ENCODE measurements around the gene ATP8B1. TPM values are rescaled to one million over a fixed set of nuclear protein-coding genes. Genes with fewer than 3 reads are reported as not detected.

The ATP8B1 gene
- total and polyA plus RNA-seq, 2 of the 4 experiments (the other 2 are of a cell fraction) = 64.3 to 136 TPM

GRCh38 chr18:57801325-57801724 is 1.8 kb downstream of the ATP8B1 start:
- Histone ChIP-seq H3K9ac (ENCODE audit: low read depth, low read length) (peak overlapping the region; percentile 83), H4K91ac (ENCODE audit: insufficient read depth, low read depth, low read length) (peak overlapping the region; percentile 10; the same call in 1 of the 2 replicates), H2AK9ac (replicated peaks; ENCODE audit: low read depth, low read length, poor library complexity) (no peak overlapping the region), H3K4me2 (ENCODE audit: low read depth, low read length) (peak overlapping the region; percentile 86), H3K23ac (ENCODE audit: low read depth, low read length) (peak overlapping the region; percentile 86), H2BK20ac (ENCODE audit: low read depth, low read length) (0 out of 2 replicates have a peak overlapping the region, but pooled peaks have one; percentile 8), H3K14ac (replicated peaks; ENCODE audit: low read depth, low read length) (peak overlapping the region; percentile 80), H2BK5ac (ENCODE audit: low read depth, low read length, poor library complexity, severe bottlenecking) (peak overlapping the region; percentile 93), H3K4me3 (ENCODE audit: insufficient read depth, low read depth, low read length) (peak overlapping the region; percentile 95), H3K27ac (ENCODE audit: insufficient read depth, low read length) (peak overlapping the region; percentile 77), H4K20me1 (ENCODE audit: insufficient read depth, low read length) (peaks cover 49% of the 10 kb centered on the region; the same call in 1 of the 2 replicates), H3K9me1 (ENCODE audit: insufficient read depth, low read length) (peaks cover 29% of the 10 kb centered on the region), H2BK120ac (ENCODE audit: low read depth, low read length) (peak overlapping the region; percentile 38; the same call in 1 of the 2 replicates), H2AK5ac (ENCODE audit: low read depth, low read length) (peak overlapping the region; percentile 46; the same call in 1 of the 2 replicates), H3K36me3 (ENCODE audit: control insufficient read depth, insufficient read depth, low read length) (no peaks in the 10 kb centered on the region), H3K27me3 (ENCODE audit: control insufficient read depth, insufficient read depth, low read length) (no peaks in the 10 kb centered on the region), H3K79me1 (ENCODE audit: low read depth in 1 of 2, low read length in 2 of 2) (peaks cover 16 to 54% of the 10 kb centered on the region in 2 experiments), H3K4ac (ENCODE audit: low read depth, low read length) (peak overlapping the region; percentile 95; the same call in 1 of the 2 replicates), H2AFZ (replicated peaks; ENCODE audit: low read length, poor library complexity) (peak overlapping the region; percentile 82), H2BK15ac (ENCODE audit: low read depth, low read length) (no peak overlapping the region), H3K18ac (ENCODE audit: low read depth, low read length) (peak overlapping the region; percentile 17; the same call in 1 of the 2 replicates), H3K9me3 (ENCODE audit: control insufficient read depth, insufficient read depth, low read length) (no peaks in the 10 kb centered on the region), H4K8ac (ENCODE audit: low read depth in 2 of 2, low read length in 2 of 2) (peak overlapping the region; percentile 53 to 70; a peak in 3 of 4 replicates), H3K56ac (ENCODE audit: extremely low read depth, insufficient read depth, low read length) (peak overlapping the region; percentile 54; the same call in 1 of the 2 replicates), H4K5ac (ENCODE audit: low read depth, low read length) (peak overlapping the region; percentile 21; the same call in 1 of the 2 replicates), H3K4me1 (ENCODE audit: control insufficient read depth, insufficient read depth, low read length) (peaks cover 10% of the 10 kb centered on the region)
- WGBS, 2 experiments (ENCODE audit: extremely low coverage in 2 of 2, insufficient read length in 1 of 2) = 67% methylated on average over 1 of the region's 14 CpGs; no CpG with 5 or more reads in 1 of the 2 experiments
- TF ChIP-seq MAZ (IDR thresholded peaks at IDR 0.05; ENCODE audit: borderline replicate concordance, low read depth, low read length) (no peak), MAFK (IDR thresholded peaks at IDR 0.05; ENCODE audit: low read depth, low read length) (no peak), MXI1 (IDR thresholded peaks at IDR 0.05; ENCODE audit: borderline replicate concordance, low read depth, low read length) (no peak), USF2 (IDR thresholded peaks at IDR 0.05; ENCODE audit: low read depth, low read length) (no peak), CTCF (conservative IDR thresholded peaks at IDR 0.05; ENCODE audit: low read depth, low read length) (no peak), CEBPB (IDR thresholded peaks at IDR 0.05; ENCODE audit: low read depth, low read length) (no peak)
- intact Hi-C loops (cut with micrococcal nuclease) = loop anchor here (2.0 to 10.0 kb wide), 4 partner anchors 65 to 243 kb away; partner anchors contain the start of gene NEDD4L
- no TSS peak for BruUV-seq (replicated peaks)
- CTCF ChIA-PET = no interaction called here
- no peak for DNase-seq
- in situ Hi-C loops (cut with MboI; ENCODE audit: low sequenced_read_pairs) = no loop called here
- POLR2A ChIA-PET (ENCODE audit: unreplicated experiment) = no interaction called here
- dilution Hi-C loops (cut with HindIII; ENCODE audit: low sequenced_read_pairs, unreplicated experiment) = no loop called here
- ATAC-seq (ENCODE audit: low read depth) = no peak
